HepG2 (cell line): ENCODE data around the gene CSKMT. TPM values are rescaled to one million over a fixed set of nuclear protein-coding genes. Genes with fewer than 3 reads are reported as not detected.

Experiments used
- ATRX ChIP-seq: sonication (generic); formaldehyde crosslinking; IDR thresholded peaks from 2 replicates; pipeline ENCODE4 v1.4.0; 2020; ENCODE audit warnings: missing genetic modification reagents, borderline replicate concordance
- HNRNPH1 ChIP-seq: fragments of 200-400 bp; formaldehyde crosslinking; optimal IDR thresholded peaks from 2 replicates; pipeline ENCODE3; 2017; ENCODE audit warnings: mild to moderate bottlenecking, low read depth, low read length
- KLF16 ChIP-seq, 2 experiments: sonication (generic) in 1 of 2; formaldehyde crosslinking in 1 of 2; IDR thresholded peaks; 2 replicates each; pipeline versions ENCODE4 v1.6.1 to v1.8.0; 2016 to 2023; ENCODE audit warnings: missing genetic modification reagents in 2 of 2, missing compliant biosample characterization in 1 of 2
- MYPOP ChIP-seq: sonication (generic); formaldehyde crosslinking; IDR thresholded peaks from 2 replicates; pipeline ENCODE4 v1.8.1; 2023; ENCODE audit warnings: mild to moderate bottlenecking, moderate library complexity, missing genetic modification reagents
- ONECUT2 ChIP-seq: sonication (generic); formaldehyde crosslinking; IDR thresholded peaks from 2 replicates; pipeline ENCODE4 v1.4.0; 2020; ENCODE audit warnings: missing genetic modification reagents
- PBX3 ChIP-seq: sonication (generic); formaldehyde crosslinking; IDR thresholded peaks from 2 replicates; pipeline ENCODE4 v1.8.1; 2023; ENCODE audit warnings: missing genetic modification reagents, inconsistent platforms, borderline replicate concordance
- PREB ChIP-seq: sonication (generic); formaldehyde crosslinking; IDR thresholded peaks from 2 replicates; pipeline ENCODE4 v1.4.0; 2020; ENCODE audit warnings: missing genetic modification reagents
- SMAD9 ChIP-seq: sonication (generic); formaldehyde crosslinking; IDR thresholded peaks from 2 replicates; pipeline ENCODE4 v1.5.1; 2020; ENCODE audit warnings: mild to moderate bottlenecking, missing genetic modification reagents
- SP1 ChIP-seq, 2 experiments: fragments of 450-650 bp in 1 of 2; sonication (generic) in 1 of 2; formaldehyde crosslinking in 1 of 2; IDR thresholded peaks; 2 replicates each; pipeline versions ENCODE4 v1.4.0 to v1.6.1; 2016 to 2020; ENCODE audit warnings: missing genetic modification reagents in 1 of 2
- TBX3 ChIP-seq: fragments of 450-650 bp; IDR thresholded peaks from 2 replicates; pipeline ENCODE4 v1.6.1; 2017; ENCODE audit warnings: antibody characterized with exemption, mild to moderate bottlenecking, inconsistent platforms, borderline replicate concordance
- ZFP36L1 ChIP-seq: sonication (generic); formaldehyde crosslinking; IDR thresholded peaks from 2 replicates; pipeline ENCODE4 v1.8.0; 2022; ENCODE audit warnings: mild to moderate bottlenecking, missing genetic modification reagents, moderate library complexity
- ZNF446 ChIP-seq: sonication (generic); formaldehyde crosslinking; IDR thresholded peaks from 2 replicates; pipeline ENCODE4 v1.5.0; 2020; ENCODE audit warnings: mild to moderate bottlenecking, missing genetic modification reagents
- ZNF510 ChIP-seq: sonication (generic); formaldehyde crosslinking; IDR thresholded peaks from 2 replicates; pipeline ENCODE4 v1.4.0; 2020; ENCODE audit warnings: low read depth, mild to moderate bottlenecking, missing genetic modification reagents
- ZNF670 ChIP-seq: sonication (generic); formaldehyde crosslinking; IDR thresholded peaks from 2 replicates; pipeline ENCODE4 v1.8.0; 2022; ENCODE audit warnings: mild to moderate bottlenecking, missing genetic modification reagents, borderline replicate concordance
- ZNF878 ChIP-seq: sonication (generic); formaldehyde crosslinking; IDR thresholded peaks from 2 replicates; pipeline ENCODE4 v1.8.1; 2023; ENCODE audit warnings: mild to moderate bottlenecking, missing genetic modification reagents, moderate library complexity
- polyA plus RNA-seq, 8 experiments: library from polyadenylated mRNA; depleted of rRNA in 3 of 8; stranded (reverse) in 7 of 8; unstranded in 1 of 8; fragments of >200 nt; fragmentation: Illumina TruSeq in 4 of 8; extraction: Trizol in 4 of 8; gene quantifications; 2 replicates each; pipeline versions ENCODE4 v1.2.1 to v1.2.3, GENCODE V29; 2011 to 2016; ENCODE audit warnings: low read depth in 4 of 8, missing spikeins in 1 of 8, mixed read lengths in 1 of 8; ENCODE audit not compliant: insufficient read depth in 1 of 8
- total RNA-seq, 5 experiments: library from RNA; depleted of rRNA; stranded (reverse); fragments of >200 nt; fragmentation: Illumina TruSeq; extraction: Trizol; gene quantifications; 2 replicates each; pipeline ENCODE4 v1.2.3, GENCODE V29; 2016; ENCODE audit warnings: low read depth in 1 of 5
- TF ChIP-seq, protein P1 (sequence below): sonication (generic); formaldehyde crosslinking; IDR thresholded peaks from 2 replicates; pipeline ENCODE4 v1.4.0; 2020; ENCODE audit warnings: missing genetic modification reagents
- TF ChIP-seq, protein P2 (sequence below): sonication (generic); formaldehyde crosslinking; IDR thresholded peaks from 2 replicates; pipeline ENCODE4 v1.4.0; 2020; ENCODE audit warnings: mild to moderate bottlenecking, missing genetic modification reagents
- TF ChIP-seq, protein P3 (sequence below): sonication (generic); formaldehyde crosslinking; conservative IDR thresholded peaks from 2 replicates; pipeline ENCODE4 v1.4.0; 2020; ENCODE audit warnings: missing genetic modification reagents

CSKMT gene
- total and polyA plus RNA-seq, 2 of the 13 experiments (the other 11 are each of a cell fraction or from before 2014, with no cell fraction given) = 7.6 to 31.8 TPM

GRCh38 chr11:62671236-62671607, 6.1 kb downstream of the CSKMT start (continued):
- TF ChIP-seq, protein P1, sequence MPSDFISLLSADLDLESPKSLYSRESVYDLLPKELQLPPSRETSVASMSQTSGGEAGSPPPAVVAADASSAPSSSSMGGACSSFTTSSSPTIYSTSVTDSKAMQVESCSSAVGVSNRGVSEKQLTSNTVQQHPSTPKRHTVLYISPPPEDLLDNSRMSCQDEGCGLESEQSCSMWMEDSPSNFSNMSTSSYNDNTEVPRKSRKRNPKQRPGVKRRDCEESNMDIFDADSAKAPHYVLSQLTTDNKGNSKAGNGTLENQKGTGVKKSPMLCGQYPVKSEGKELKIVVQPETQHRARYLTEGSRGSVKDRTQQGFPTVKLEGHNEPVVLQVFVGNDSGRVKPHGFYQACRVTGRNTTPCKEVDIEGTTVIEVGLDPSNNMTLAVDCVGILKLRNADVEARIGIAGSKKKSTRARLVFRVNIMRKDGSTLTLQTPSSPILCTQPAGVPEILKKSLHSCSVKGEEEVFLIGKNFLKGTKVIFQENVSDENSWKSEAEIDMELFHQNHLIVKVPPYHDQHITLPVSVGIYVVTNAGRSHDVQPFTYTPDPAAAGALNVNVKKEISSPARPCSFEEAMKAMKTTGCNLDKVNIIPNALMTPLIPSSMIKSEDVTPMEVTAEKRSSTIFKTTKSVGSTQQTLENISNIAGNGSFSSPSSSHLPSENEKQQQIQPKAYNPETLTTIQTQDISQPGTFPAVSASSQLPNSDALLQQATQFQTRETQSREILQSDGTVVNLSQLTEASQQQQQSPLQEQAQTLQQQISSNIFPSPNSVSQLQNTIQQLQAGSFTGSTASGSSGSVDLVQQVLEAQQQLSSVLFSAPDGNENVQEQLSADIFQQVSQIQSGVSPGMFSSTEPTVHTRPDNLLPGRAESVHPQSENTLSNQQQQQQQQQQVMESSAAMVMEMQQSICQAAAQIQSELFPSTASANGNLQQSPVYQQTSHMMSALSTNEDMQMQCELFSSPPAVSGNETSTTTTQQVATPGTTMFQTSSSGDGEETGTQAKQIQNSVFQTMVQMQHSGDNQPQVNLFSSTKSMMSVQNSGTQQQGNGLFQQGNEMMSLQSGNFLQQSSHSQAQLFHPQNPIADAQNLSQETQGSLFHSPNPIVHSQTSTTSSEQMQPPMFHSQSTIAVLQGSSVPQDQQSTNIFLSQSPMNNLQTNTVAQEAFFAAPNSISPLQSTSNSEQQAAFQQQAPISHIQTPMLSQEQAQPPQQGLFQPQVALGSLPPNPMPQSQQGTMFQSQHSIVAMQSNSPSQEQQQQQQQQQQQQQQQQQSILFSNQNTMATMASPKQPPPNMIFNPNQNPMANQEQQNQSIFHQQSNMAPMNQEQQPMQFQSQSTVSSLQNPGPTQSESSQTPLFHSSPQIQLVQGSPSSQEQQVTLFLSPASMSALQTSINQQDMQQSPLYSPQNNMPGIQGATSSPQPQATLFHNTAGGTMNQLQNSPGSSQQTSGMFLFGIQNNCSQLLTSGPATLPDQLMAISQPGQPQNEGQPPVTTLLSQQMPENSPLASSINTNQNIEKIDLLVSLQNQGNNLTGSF = no peak
- TF ChIP-seq TBX3 = no peak
- TF ChIP-seq ZNF510 (CRISPR knock-in tag) = no peak
- no peak for TF ChIP-seq HNRNPH1
- TF ChIP-seq PBX3 (CRISPR knock-in tag) = no peak
- no peak for TF ChIP-seq ZNF878 (CRISPR knock-in tag)
- no peak for TF ChIP-seq SP1 (IDR thresholded peaks at IDR 0.05)
- TF ChIP-seq SP1 (CRISPR knock-in tag; IDR thresholded peaks at IDR 0.05) = 0 out of 2 replicates have a peak, but pooled peaks have one; percentile 3
- no peak for TF ChIP-seq PREB
- no peak for TF ChIP-seq KLF16 (CRISPR knock-in tag; IDR thresholded peaks at IDR 0.05)
- TF ChIP-seq SMAD9 (CRISPR knock-in tag) = 0 out of 2 replicates have a peak, but pooled peaks have one; percentile 7
- TF ChIP-seq ATRX (CRISPR knock-in tag) = no peak
- no peak for TF ChIP-seq ZNF670 (CRISPR knock-in tag)
- TF ChIP-seq, protein P2, sequence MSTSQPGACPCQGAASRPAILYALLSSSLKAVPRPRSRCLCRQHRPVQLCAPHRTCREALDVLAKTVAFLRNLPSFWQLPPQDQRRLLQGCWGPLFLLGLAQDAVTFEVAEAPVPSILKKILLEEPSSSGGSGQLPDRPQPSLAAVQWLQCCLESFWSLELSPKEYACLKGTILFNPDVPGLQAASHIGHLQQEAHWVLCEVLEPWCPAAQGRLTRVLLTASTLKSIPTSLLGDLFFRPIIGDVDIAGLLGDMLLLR (CRISPR knock-in tag) = no peak
- peak; percentile 6; the same call in 1 of the 2 replicates for TF ChIP-seq ZNF446 (CRISPR knock-in tag)
- TF ChIP-seq, protein P3, sequence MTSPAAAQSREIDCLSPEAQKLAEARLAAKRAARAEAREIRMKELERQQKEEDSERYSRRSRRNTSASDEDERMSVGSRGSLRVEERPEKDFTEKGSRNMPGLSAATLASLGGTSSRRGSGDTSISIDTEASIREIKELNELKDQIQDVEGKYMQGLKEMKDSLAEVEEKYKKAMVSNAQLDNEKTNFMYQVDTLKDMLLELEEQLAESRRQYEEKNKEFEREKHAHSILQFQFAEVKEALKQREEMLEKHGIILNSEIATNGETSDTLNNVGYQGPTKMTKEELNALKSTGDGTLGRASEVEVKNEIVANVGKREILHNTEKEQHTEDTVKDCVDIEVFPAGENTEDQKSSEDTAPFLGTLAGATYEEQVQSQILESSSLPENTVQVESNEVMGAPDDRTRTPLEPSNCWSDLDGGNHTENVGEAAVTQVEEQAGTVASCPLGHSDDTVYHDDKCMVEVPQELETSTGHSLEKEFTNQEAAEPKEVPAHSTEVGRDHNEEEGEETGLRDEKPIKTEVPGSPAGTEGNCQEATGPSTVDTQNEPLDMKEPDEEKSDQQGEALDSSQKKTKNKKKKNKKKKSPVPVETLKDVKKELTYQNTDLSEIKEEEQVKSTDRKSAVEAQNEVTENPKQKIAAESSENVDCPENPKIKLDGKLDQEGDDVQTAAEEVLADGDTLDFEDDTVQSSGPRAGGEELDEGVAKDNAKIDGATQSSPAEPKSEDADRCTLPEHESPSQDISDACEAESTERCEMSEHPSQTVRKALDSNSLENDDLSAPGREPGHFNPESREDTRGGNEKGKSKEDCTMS (CRISPR knock-in tag) = no peak
- TF ChIP-seq ZFP36L1 = no peak
- TF ChIP-seq ONECUT2 (CRISPR knock-in tag) = no peak
- no peak for TF ChIP-seq MYPOP (CRISPR knock-in tag)
